ENCODE data around the gene TSPAN16.

DNA sequence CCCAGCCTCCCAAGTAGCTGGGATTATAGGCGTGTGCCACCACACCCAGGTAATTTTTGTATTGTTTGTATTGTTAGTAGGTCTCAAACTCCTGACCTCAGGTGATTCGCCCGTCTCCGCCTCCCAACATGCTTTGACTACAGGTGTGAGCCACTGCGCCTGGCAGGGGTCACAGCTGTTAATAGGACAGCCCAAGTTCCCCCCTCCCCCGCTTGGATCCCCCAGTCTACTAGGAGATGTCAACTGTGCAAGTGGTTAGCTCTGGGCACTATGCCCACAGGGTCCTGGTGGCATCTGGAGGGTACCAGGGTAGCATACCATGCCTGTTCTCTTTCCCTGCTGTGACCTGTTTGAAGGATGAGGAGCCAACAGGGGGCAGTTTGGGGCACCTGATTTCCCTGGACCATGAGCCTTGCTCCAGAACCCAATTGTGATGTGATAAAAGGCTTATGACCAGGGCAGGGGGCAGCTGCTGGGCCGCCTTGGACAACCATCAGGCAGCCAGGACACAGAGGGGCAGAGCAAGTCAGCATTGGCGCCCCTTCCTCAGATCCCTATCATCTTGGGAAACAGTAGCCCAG is at the start of gene TSPAN16:
- TF ChIP-seq, protein P1, sequence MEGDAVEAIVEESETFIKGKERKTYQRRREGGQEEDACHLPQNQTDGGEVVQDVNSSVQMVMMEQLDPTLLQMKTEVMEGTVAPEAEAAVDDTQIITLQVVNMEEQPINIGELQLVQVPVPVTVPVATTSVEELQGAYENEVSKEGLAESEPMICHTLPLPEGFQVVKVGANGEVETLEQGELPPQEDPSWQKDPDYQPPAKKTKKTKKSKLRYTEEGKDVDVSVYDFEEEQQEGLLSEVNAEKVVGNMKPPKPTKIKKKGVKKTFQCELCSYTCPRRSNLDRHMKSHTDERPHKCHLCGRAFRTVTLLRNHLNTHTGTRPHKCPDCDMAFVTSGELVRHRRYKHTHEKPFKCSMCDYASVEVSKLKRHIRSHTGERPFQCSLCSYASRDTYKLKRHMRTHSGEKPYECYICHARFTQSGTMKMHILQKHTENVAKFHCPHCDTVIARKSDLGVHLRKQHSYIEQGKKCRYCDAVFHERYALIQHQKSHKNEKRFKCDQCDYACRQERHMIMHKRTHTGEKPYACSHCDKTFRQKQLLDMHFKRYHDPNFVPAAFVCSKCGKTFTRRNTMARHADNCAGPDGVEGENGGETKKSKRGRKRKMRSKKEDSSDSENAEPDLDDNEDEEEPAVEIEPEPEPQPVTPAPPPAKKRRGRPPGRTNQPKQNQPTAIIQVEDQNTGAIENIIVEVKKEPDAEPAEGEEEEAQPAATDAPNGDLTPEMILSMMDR (IDR thresholded peaks at IDR 0.05): no peak
- TF ChIP-seq POLR2A (IDR thresholded peaks at IDR 0.05): no peak
